PC-9 (cell line): ENCODE measurements around the gene METTL5. TPM values are rescaled to one million over a fixed set of nuclear protein-coding genes. Genes with fewer than 3 reads are reported as not detected.

ENCODE experiments used
- BruUV-seq: library from RNA; stranded (reverse); fragments of 400-500 nt; replicated peaks from 2 replicates; lab custom pipeline; 2021; lab: Mats Ljungman, UMichigan
- CTCF ChIA-PET: fragments of 300-600 bp; sonication (Branson Sonifier 250); formaldehyde crosslinking; loops from one replicate; lab custom pipeline; 2022; ENCODE audit warnings: antibody characterized with exemption; lab: Charles Lee
- POLR2A ChIA-PET: fragments of 300-600 bp; sonication (Branson Sonifier 250); formaldehyde crosslinking; loops from one replicate; lab custom pipeline; 2022; ENCODE audit warnings: antibody characterized with exemption; ENCODE audit not compliant: unreplicated experiment; lab: Charles Lee
- DNase-seq, 2 experiments: peaks; one replicate each; pipeline versions ENCODE4 v3.0.0 to v3.0.0-alpha.2; 2015 to 2022; ENCODE audit warnings: mixed read lengths in 1 of 2
- H2AFZ ChIP-seq: fragments of 200-600 bp; sonication (generic); 2 replicates; pipeline ENCODE4 v1.8.1; 2017; ENCODE audit warnings: antibody characterized with exemption
- H3F3A ChIP-seq: fragments of 200-600 bp; sonication (generic); 2 replicates; pipeline ENCODE4 v1.8.1; 2017; ENCODE audit warnings: antibody characterized with exemption, mild to moderate bottlenecking, low read depth; ENCODE audit not compliant: insufficient read depth
- H3K27ac ChIP-seq: fragments of 200-600 bp; sonication (generic); 2 replicates; pipeline ENCODE4 v1.6.1; 2016; ENCODE audit warnings: mixed run types
- H3K27me3 ChIP-seq: fragments of 200-600 bp; sonication (generic); 2 replicates; pipeline ENCODE4 v1.6.1; 2016; ENCODE audit warnings: low read depth, mixed run types; ENCODE audit not compliant: insufficient read depth
- H3K36me3 ChIP-seq: fragments of 200-600 bp; sonication (generic); 2 replicates; pipeline ENCODE4 v1.6.1; 2016; ENCODE audit warnings: low read depth, mixed run types
- H3K4me1 ChIP-seq: fragments of 200-600 bp; sonication (generic); replicated peaks from 2 replicates; pipeline ENCODE4 v1.6.1; 2016; ENCODE audit warnings: mixed run types; ENCODE audit not compliant: insufficient read depth
- H3K4me2 ChIP-seq: fragments of 200-600 bp; sonication (generic); 2 replicates; pipeline ENCODE4 v1.6.1; 2017; ENCODE audit warnings: mixed run types
- H3K4me3 ChIP-seq: fragments of 200-600 bp; sonication (generic); 2 replicates; pipeline ENCODE4 v1.6.1; 2016; ENCODE audit warnings: mixed run types
- H3K79me2 ChIP-seq: fragments of 200-600 bp; sonication (generic); 2 replicates; pipeline ENCODE4 v1.6.1; 2017; ENCODE audit warnings: low read depth, mixed run types
- H3K9me2 ChIP-seq: fragments of 200-600 bp; sonication (generic); 2 replicates; pipeline ENCODE4 v1.8.1; 2017; ENCODE audit warnings: mild to moderate bottlenecking; ENCODE audit not compliant: insufficient read depth
- H3K9me3 ChIP-seq: fragments of 200-600 bp; sonication (generic); 2 replicates; pipeline ENCODE4 v1.8.1; 2016; ENCODE audit warnings: low read depth; ENCODE audit not compliant: insufficient read depth
- H4K20me1 ChIP-seq: fragments of 200-600 bp; sonication (generic); 2 replicates; pipeline ENCODE4 v1.8.1; 2017; ENCODE audit not compliant: insufficient read depth
- CTCF ChIP-seq: fragments of 200-600 bp; sonication (generic); conservative IDR thresholded peaks from 2 replicates; pipeline ENCODE4 v1.6.1; 2017; ENCODE audit warnings: mixed run types, antibody characterized with exemption, mild to moderate bottlenecking, moderate library complexity
- EZH2 ChIP-seq: fragments of 200-600 bp; sonication (generic); IDR thresholded peaks from 2 replicates; pipeline ENCODE4 v1.8.0; 2017; ENCODE audit warnings: antibody characterized with exemption, low read depth
- intact Hi-C: fragments of 100-400 bp; cut with micrococcal nuclease; formaldehyde crosslinking; loops from one replicate; pipeline ENCODE4 v1.10.0; 2022; ENCODE audit not compliant: unreplicated experiment
- total RNA-seq: library from RNA; stranded (reverse); gene quantifications from 2 replicates; pipeline ENCODE4 v1.2.3, GENCODE V29; 2021

METTL5 gene
- total RNA-seq, 1 experiment from 2014 or later, result 51.1 TPM

GRCh38 chr2:169775354-169775753, 49.4 kb downstream of the METTL5 start:
- no peaks in the 10 kb centered on the region for H3K79me2 ChIP-seq
- no peaks in the 10 kb centered on the region for H3K4me1 ChIP-seq
- POLR2A ChIA-PET, result interaction anchor here (0.5 kb wide), 1 partner anchor 26 kb away, joined by 23 read pairs; no protein-coding TSS in a partner anchor
- no peak overlapping the region for H3K27ac ChIP-seq
- DNase-seq, result no peak
- H3K4me2 ChIP-seq, result no peak overlapping the region
- H3K9me2 ChIP-seq, result no peaks in the 10 kb centered on the region
- H2AFZ ChIP-seq, result no peak overlapping the region
- TF ChIP-seq EZH2 (no peak), CTCF (no peak)
- CTCF ChIA-PET, result no interaction called here
- intact Hi-C loops, result no loop called here
- H3K36me3 ChIP-seq, result no peaks in the 10 kb centered on the region
- BruUV-seq, result no TSS peak
- no peak overlapping the region for H3K4me3 ChIP-seq
- no peaks in the 10 kb centered on the region for H3K9me3 ChIP-seq
- H3K27me3 ChIP-seq, result no peaks in the 10 kb centered on the region
- H4K20me1 ChIP-seq, result no peaks in the 10 kb centered on the region
- H3F3A ChIP-seq, result no peaks in the 10 kb centered on the region

GRCh38 chr2:169772651-169773050, 52.1 kb downstream of the METTL5 start:
- Histone ChIP-seq H3K27me3 (no peaks in the 10 kb centered on the region), H3K4me2 (no peak overlapping the region), H3K4me3 (no peak overlapping the region), H3K4me1 (no peaks in the 10 kb centered on the region), H3K9me3 (no peaks in the 10 kb centered on the region), H4K20me1 (no peaks in the 10 kb centered on the region), H2AFZ (no peak overlapping the region), H3K27ac (no peak overlapping the region), H3K36me3 (no peaks in the 10 kb centered on the region), H3F3A (no peaks in the 10 kb centered on the region), H3K9me2 (no peaks in the 10 kb centered on the region), H3K79me2 (no peaks in the 10 kb centered on the region)
- no TSS peak for BruUV-seq
- intact Hi-C loops, result no loop called here
- TF ChIP-seq EZH2, result no peak
- TF ChIP-seq CTCF, result no peak
- ChIA-PET CTCF (no interaction called here), POLR2A (no interaction called here)
- DNase-seq, result no peak

- Histone ChIP-seq H3K4me1 (no peaks in the 10 kb centered on the region), H3K27me3 (no peaks in the 10 kb centered on the region), H3K4me3 (no peak overlapping the region), H4K20me1 (no peaks in the 10 kb centered on the region), H3K79me2 (no peaks in the 10 kb centered on the region), H3K4me2 (no peak overlapping the region), H3K36me3 (no peaks in the 10 kb centered on the region), H3K27ac (no peak overlapping the region), H2AFZ (no peak overlapping the region), H3K9me3 (no peaks in the 10 kb centered on the region), H3K9me2 (no peaks in the 10 kb centered on the region), H3F3A (no peaks in the 10 kb centered on the region)
- DNase-seq, result no peak
- ChIA-PET CTCF (no interaction called here), POLR2A (no interaction called here)
- TF ChIP-seq CTCF, result no peak
- TF ChIP-seq EZH2, result no peak
- BruUV-seq, result no TSS peak
- intact Hi-C loops, result no loop called here
Observed at GRCh38 chr2:169771612-169772011, 53.1 kb downstream of the METTL5 start.
